ENCODE data around the gene PIP5K1C. TPM values are rescaled to one million over a fixed set of nuclear protein-coding genes. Genes with fewer than 3 reads are reported as not detected.

PIP5K1C gene
- total RNA-seq, 2 experiments from 2014 or later = 14.7 to 15.7 TPM

DNA sequence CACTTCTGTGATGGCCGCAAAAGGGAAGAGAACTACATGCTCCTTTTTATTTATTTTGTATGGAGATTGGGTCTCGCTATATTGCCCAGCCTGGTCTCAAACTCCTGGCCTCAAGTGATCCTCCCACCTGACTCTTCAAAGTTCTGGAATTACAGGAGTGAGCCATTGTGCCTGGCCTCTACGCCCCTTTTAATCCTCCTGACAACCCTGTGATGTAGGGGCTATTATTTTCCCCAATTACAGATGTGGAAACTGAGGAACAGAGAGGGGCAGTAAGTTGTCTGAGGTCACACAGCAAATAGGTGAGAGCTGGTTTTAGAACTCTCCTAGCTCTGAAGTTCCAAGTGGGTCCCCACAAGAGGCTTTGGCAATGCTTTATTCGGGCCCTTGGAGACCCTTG, 19.6 kb upstream of the PIP5K1C start:
- H3K9me3 Mint-ChIP-seq = no peaks in the 10 kb centered on the region
- H3K4me3 Mint-ChIP-seq = no peak overlapping the region
- CTCF ChIA-PET = interaction anchor here (0.8 to 1.4 kb wide), 3 partner anchors 12 to 52 kb away, joined by 3 to 5 read pairs (median 3); partner anchors contain the start of gene TJP3
- POLR2A ChIA-PET = no interaction called here
- H3K4me1 Mint-ChIP-seq (ENCODE audit: low read depth) = peaks cover 7% of the 10 kb centered on the region
- peaks cover 4% of the 10 kb centered on the region for H3K27me3 Mint-ChIP-seq
- no peak for DNase-seq
- no peaks in the 10 kb centered on the region for H3K36me3 Mint-ChIP-seq
- H3K27ac Mint-ChIP-seq = no peak overlapping the region
- intact Hi-C loops (cut with micrococcal nuclease) = loop anchor here (2.0 kb wide), 2 partner anchors 43 to 103 kb away; partner anchors contain the start of gene MRPL54

DNA sequence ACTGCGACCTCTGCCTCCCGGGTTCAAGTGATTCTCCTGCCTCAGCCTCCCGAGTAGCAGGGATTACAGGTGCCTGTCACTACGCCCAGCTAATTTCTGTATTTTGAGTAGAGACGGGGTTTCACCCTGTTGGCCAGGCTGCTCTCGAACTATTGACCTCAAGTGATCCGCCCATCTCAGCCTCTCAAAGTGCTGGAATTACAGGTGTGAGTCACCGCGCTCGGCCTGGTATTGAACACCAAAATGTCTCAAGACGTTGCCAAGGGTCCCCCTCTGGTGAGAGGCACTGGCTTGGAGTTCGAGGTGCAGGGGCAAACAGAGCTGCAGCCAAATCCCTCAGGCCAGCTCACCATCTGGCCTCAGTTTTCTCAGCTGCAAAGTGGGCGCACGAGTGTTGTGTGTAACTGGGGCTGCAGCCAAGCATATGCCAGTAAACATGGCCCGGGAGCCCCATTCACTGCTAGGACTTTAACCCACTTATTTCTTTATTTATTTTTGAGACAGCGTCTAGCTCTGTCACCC, 15.9 kb upstream of the PIP5K1C start:
- no peaks in the 10 kb centered on the region for H3K27me3 Mint-ChIP-seq
- ChIA-PET POLR2A (no interaction called here), CTCF (no interaction called here)
- DNase-seq = no peak
- no peaks in the 10 kb centered on the region for H3K9me3 Mint-ChIP-seq
- no peaks in the 10 kb centered on the region for H3K36me3 Mint-ChIP-seq
- no peak overlapping the region for H3K27ac Mint-ChIP-seq
- H3K4me3 Mint-ChIP-seq = no peak overlapping the region
- intact Hi-C loops (cut with micrococcal nuclease) = no loop called here
- peaks cover 6% of the 10 kb centered on the region for H3K4me1 Mint-ChIP-seq (ENCODE audit: low read depth)

DNA sequence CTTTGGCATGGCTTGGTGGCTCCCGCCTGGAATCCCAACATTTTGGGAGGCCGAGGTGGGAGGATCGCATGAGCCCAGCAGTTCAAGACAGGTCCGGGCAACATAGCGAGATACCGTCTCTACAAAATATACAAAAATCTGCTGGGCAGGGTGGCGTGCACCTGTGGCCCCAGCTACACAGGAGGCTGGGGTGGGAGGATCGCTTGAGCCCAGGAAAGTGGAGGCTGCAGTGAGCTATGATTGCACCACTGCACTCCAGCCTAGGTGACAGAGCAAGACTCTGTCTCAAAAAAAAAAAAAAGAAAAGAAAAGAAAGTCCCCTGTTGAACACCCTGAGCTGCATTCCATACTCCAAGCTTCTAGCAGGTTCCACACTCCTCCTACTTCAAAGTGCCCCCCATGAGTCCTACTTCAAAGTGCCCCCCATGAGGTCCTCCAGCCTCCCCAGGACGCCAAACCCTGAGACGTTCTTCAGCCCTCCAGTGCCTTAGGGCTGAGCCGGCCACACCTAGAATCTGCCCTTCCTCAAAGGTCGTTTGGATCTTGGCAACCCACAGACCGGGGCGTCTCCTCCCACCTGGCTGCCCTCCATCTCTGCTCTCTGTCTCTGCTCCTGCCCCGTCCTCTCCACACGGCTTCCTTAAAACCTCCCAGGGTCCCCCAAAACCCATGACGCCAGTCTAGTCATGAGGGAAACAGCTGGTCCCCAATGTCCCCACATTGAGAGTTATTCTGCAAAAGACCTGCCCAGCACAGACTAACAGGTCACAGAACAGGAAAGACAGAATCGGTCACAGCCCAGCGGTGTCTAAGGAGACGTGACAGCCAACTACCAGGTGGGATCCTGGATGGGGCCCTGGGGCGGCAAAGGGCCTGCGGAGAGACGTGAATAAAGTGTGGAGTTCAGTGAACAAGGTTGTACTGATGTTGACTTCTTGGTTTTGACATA, 12.7 kb upstream of the PIP5K1C start:
- H3K9me3 Mint-ChIP-seq = no peaks in the 10 kb centered on the region
- no peaks in the 10 kb centered on the region for H3K36me3 Mint-ChIP-seq
- ChIA-PET CTCF (no interaction called here), POLR2A (no interaction called here)
- no peaks in the 10 kb centered on the region for H3K27me3 Mint-ChIP-seq
- H3K27ac Mint-ChIP-seq = no peak overlapping the region
- intact Hi-C loops (cut with micrococcal nuclease) = no loop called here
- no peak overlapping the region for H3K4me3 Mint-ChIP-seq
- no peak for DNase-seq
- peaks cover 4% of the 10 kb centered on the region for H3K4me1 Mint-ChIP-seq (ENCODE audit: low read depth)

DNA sequence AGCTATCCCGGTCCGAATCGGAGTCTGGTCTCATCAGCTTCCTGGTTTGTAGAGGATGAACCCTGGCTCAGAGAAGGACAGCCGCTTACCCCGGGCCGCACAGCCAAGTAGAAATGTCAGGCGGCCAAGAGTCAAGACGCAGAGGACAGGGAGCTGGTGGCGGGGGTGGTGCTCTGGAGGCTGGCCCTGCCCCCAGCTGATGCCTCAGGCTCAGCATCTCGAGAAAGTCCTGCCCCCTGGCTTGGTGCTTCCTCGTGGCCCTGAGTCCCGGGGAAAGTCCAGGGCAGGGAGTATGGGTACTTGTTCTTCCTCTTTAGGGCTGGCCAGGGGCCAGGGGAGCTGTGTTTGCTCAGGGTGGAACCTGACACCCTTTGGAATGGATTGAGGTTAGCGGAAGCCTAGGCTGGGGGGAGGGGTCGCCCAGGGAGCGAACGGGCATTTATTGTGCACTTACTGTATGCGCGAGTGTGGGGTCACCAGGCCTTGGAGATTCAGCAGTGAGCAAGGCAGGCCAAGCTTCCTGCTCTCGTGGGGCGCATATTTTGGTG, 10.1 kb upstream of the PIP5K1C start:
- intact Hi-C loops (cut with micrococcal nuclease) = no loop called here
- ChIA-PET CTCF (no interaction called here), POLR2A (no interaction called here)
- no peak for DNase-seq
- no peak overlapping the region for H3K4me3 Mint-ChIP-seq
- peaks cover 4% of the 10 kb centered on the region for H3K4me1 Mint-ChIP-seq (ENCODE audit: low read depth)
- no peaks in the 10 kb centered on the region for H3K36me3 Mint-ChIP-seq
- H3K9me3 Mint-ChIP-seq = no peaks in the 10 kb centered on the region
- H3K27me3 Mint-ChIP-seq = peaks cover 2% of the 10 kb centered on the region
- H3K27ac Mint-ChIP-seq = no peak overlapping the region

DNA sequence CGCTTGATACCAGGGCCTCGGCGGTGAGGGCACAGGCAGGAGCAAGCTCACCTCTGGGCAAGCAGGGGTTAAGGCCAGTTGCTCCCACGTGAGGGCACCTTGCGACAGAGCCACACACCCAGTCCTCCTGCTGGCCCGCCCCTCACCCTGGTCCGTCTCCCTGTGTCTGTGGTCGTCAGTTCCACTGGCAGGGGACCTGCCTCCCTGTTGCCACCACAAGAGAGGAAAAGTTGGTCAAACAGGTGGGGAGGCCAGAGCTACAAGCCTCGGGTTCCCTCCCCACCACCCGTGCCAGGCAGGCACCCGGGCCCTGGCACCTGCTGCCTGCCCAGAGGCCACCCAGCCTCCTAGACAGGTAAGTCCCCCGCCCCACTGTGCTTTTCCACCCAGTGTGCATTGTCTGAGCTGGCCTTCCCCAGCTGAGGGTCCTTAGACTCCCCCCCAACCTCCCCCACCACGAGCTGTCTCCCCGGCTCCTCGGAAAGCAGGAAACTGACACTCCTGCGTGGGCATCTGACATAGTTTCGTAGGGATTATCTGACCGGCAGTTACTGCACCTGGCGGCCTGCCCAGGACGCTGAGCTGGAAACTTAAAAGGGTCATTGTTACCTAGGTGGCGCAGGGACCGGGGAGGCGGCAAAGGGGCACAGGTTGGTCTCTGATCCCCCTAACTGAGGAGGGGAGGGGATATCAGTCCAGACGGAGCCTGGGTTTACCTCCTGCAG, 8.1 kb upstream of the PIP5K1C start, which contains the start of gene TJP3:
TSS of gene TJP3 (plus strand) at position 178 of the 725 bp plus-strand sequence. CDS start 20,049 bp downstream, outside the sequence.
- ChIA-PET POLR2A (no interaction called here), CTCF (interaction anchor here (0.6 to 3.7 kb wide), 8 partner anchors 11 to 404 kb away, joined by 3 to 21 read pairs (median 4); no protein-coding TSS in a partner anchor)
- Mint-ChIP-seq H3K27ac (no peak within 1 kb of the TSS), H3K27me3 (peaks cover 4% of the 10 kb centered on the region), H3K9me3 (no peaks in the 10 kb centered on the region), H3K4me3 (no peak within 1 kb of the TSS), H3K36me3 (no peaks in the 10 kb centered on the region), H3K4me1 (ENCODE audit: low read depth) (peaks cover 4% of the 10 kb centered on the region)
- DNase-seq = no peak
- intact Hi-C loops (cut with micrococcal nuclease) = no loop called here

DNA sequence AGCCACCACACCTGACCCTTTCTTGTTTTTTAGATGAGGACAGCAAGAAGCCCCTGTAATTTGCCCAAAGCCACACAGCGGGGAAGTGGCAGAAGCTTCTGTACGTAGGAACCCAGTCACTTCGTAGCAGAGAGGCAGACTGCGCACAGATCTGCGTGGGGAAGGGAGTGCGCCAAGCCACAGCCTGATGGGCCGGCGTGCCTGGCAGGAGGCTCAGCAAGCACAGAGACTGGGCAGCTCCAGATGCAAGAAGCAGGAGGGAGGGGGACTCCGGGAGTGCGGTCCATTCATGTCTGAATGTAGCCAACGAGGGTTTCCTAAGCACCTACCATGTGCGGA, 7.6 kb upstream of the PIP5K1C start:
- no peak overlapping the region for H3K4me3 Mint-ChIP-seq
- intact Hi-C loops (cut with micrococcal nuclease) = no loop called here
- POLR2A ChIA-PET = no interaction called here

DNA sequence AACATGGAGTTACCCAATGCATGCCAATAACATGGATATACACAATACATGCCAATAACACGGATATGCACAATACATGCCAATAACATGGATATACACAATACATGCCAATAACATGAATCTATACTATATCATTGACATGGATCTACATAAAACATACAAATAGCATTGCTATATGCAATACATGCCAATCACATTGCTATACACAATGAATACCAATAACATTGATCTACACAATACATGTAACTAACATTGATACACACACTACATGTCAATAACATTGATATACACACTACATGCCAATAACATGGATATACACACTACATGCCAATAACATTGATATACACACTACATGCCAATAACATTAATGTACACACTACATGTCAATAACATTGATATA, 932 bp upstream of the PIP5K1C start:
- Mint-ChIP-seq H3K4me3 (no peak overlapping the region), H3K27ac (no peak overlapping the region), H3K4me1 (ENCODE audit: low read depth) (peaks cover 18% of the 10 kb centered on the region), H3K9me3 (no peaks in the 10 kb centered on the region), H3K36me3 (no peaks in the 10 kb centered on the region), H3K27me3 (peaks cover 4% of the 10 kb centered on the region)
- intact Hi-C loops (cut with micrococcal nuclease) = loop anchor here (2.0 kb wide), 1 partner anchor 62 kb away; the partner anchor contains the start of gene MRPL54
- ChIA-PET CTCF (interaction anchor here (0.7 to 4.9 kb wide), 5 partner anchors 11 to 144 kb away, joined by 3 to 39 read pairs (median 13); partner anchors contain the start of gene GIPC3), POLR2A (interaction anchor here (2.0 kb wide), 1 partner anchor 13 kb away, joined by 5 read pairs; no protein-coding TSS in a partner anchor)
- no peak for DNase-seq

More for the DNA sequence above, 7.6 kb upstream of the PIP5K1C start:
- H3K27ac Mint-ChIP-seq = no peak overlapping the region
- H3K4me1 Mint-ChIP-seq (ENCODE audit: low read depth) = no peaks in the 10 kb centered on the region
- CTCF ChIA-PET = interaction anchor here (0.6 to 3.7 kb wide), 8 partner anchors 12 to 403 kb away, joined by 3 to 21 read pairs (median 4); no protein-coding TSS in a partner anchor
- H3K27me3 Mint-ChIP-seq = peaks cover 4% of the 10 kb centered on the region
- no peaks in the 10 kb centered on the region for H3K9me3 Mint-ChIP-seq
- H3K36me3 Mint-ChIP-seq = no peaks in the 10 kb centered on the region
- no peak for DNase-seq

DNA sequence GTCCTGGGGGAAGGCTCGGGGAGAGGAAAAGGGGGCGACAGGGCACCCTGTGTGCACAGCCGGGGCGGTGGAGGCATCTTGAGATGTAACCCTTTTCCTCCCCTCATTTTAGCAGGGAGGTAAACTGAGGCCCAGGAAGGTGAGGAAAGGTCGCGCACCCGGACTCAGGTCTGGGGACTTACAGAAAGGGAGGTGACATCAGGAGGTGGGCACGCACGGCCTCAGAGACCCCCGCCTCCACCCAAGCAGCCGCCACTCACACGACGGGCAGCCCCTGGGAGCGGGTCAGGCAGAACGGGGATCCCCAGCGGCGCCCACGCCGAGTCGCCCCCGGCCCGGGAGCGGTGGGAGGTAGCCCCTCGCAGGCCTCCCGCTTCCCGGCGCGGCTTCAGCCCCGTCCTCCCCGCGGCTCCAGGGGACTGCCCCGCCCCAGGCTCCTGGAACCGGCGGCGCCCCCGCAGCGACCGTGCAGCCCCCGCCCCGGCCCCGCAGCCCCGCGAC, 477 bp downstream of the PIP5K1C start:
- no peaks in the 10 kb centered on the region for H3K27me3 Mint-ChIP-seq
- H3K27ac Mint-ChIP-seq = peak overlapping the region; percentile 30
- H3K4me3 Mint-ChIP-seq = peak overlapping the region; percentile 90
- CTCF ChIA-PET = interaction anchor here (0.6 to 4.9 kb wide), 12 partner anchors 9 to 155 kb away, joined by 3 to 39 read pairs (median 4); partner anchors contain the start of gene MRPL54
- DNase-seq = peak; percentile 31
- H3K9me3 Mint-ChIP-seq = no peaks in the 10 kb centered on the region
- H3K4me1 Mint-ChIP-seq (ENCODE audit: low read depth) = peaks cover 18% of the 10 kb centered on the region
- intact Hi-C loops (cut with micrococcal nuclease) = loop anchor here (1.0 to 2.0 kb wide), 2 partner anchors 33 to 63 kb away; partner anchors contain the start of gene MRPL54
- POLR2A ChIA-PET = interaction anchor here (2.0 kb wide), 1 partner anchor 12 kb away, joined by 5 read pairs; no protein-coding TSS in a partner anchor
- no peaks in the 10 kb centered on the region for H3K36me3 Mint-ChIP-seq

DNA sequence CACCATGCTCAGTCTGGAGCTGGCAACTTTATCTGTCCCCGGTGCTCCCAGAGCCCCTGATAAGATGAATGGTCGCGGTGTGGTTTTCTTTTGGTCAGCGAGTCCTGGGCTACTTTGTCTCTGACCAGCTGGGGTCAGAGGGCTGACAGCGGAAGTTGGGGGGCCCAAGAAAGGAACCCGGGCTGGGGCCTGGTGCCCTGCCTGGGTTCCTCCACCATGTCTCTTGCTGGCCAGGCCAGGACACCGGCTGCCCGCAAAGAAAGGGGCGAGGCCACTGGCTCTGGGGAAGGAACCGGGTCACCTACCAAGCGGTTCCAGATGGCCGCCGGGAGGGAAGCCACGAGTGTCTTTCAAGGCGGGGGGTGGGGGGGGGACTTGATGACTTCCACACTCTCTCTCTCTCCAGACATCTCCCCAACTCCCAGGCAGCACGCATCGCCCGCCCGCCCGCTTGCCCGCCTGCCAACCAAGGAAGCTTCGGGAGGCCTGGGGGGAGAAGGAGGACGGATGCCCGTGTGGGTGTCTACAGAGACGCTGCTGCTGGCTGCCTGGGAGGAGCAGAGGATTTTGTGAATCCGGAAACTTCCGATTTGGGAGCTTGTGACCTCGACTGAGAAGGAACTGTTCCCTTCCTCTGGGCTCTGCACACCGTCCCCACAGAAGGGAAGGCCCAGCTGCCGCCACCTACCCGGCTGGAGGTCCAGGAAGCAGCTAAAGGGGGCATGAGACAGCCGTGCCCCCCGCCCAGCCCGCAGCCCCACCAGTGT, 1.1 kb downstream of the PIP5K1C start:
- peak; percentile 50 for DNase-seq
- Mint-ChIP-seq H3K9me3 (no peaks in the 10 kb centered on the region), H3K27me3 (no peaks in the 10 kb centered on the region), H3K4me1 (ENCODE audit: low read depth) (peaks cover 18% of the 10 kb centered on the region), H3K36me3 (no peaks in the 10 kb centered on the region), H3K27ac (peak overlapping the region; percentile 30), H3K4me3 (peak overlapping the region; percentile 90)
- ChIA-PET POLR2A (interaction anchor here (2.0 kb wide), 1 partner anchor 11 kb away, joined by 5 read pairs; no protein-coding TSS in a partner anchor), CTCF (interaction anchor here (0.6 to 4.9 kb wide), 10 partner anchors 9 to 154 kb away, joined by 3 to 39 read pairs (median 4); partner anchors contain the start of gene MRPL54)
- intact Hi-C loops (cut with micrococcal nuclease) = no loop called here

DNA sequence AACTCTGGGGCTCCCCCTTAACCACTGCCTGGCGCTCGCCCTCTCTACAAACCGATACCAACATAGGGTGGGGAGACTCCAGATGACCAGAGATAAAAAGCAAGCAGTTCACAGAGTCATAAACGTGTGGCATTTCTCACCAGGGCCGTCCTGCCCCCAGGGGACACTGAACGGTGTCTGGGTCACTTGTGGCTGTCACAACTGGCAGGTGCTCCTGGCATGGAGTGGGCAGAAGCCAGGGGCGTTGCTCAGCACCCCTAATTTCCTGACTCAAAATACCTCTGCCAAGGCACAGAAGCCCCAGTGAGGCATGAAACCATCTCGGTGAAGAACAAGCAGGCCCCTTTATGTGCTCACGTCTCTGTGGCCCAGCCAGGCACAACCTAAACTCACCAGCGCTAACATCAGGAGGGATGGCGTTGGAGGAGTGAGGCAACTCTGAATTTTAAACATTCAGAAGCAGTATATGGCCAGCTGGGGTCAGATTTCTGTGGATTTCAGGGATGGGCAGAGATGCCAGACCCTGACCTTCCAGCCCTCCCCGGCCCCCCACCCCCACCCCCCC, 1.8 kb downstream of the PIP5K1C start:
- Mint-ChIP-seq H3K36me3 (no peaks in the 10 kb centered on the region), H3K4me1 (ENCODE audit: low read depth) (peaks cover 18% of the 10 kb centered on the region), H3K27me3 (no peaks in the 10 kb centered on the region), H3K9me3 (no peaks in the 10 kb centered on the region), H3K27ac (no peak overlapping the region), H3K4me3 (peak overlapping the region; percentile 37)
- intact Hi-C loops (cut with micrococcal nuclease) = no loop called here
- POLR2A ChIA-PET = no interaction called here
- CTCF ChIA-PET = interaction anchor here (0.7 to 4.9 kb wide), 6 partner anchors 8 to 220 kb away, joined by 3 to 39 read pairs (median 10); no protein-coding TSS in a partner anchor
- DNase-seq = no peak

All from activated CD4-positive, alpha-beta memory T cell treated with anti-CD3 and anti-CD28 coated beads for 36 hours (primary cell).